ENCODE measurements around the gene FBXW5.

Gene FBXW5

DNA sequence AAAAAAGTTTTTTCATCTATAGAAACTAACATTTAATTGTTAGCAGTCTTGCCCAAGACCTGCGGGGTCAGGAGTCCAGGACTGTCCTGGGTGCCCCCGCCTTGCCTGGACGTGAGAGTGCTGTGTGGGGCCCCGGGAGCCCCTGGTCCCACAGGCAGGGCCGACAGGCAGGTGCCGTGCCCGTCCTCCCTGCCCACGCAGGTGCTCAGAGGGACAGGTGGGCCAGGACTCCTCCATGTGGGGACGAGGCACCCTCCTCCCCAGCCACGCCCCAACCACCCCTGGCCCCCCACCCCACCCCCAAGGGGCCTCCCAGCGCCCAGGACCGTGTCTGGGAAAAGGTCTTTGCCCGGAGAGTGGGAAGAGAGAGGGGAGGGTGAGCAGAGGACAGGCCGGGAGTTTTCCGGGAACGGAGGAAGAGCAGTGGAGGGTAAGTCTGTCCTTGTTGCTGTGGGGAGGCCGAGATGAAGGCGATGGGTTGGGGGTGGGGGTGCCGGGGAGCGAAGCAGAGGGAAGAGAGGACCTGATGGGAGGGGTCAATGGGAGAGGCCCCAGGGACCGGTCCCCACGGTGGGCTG is 4.8 kb upstream of the FBXW5 start:
- peaks cover 10% of the 10 kb centered on the region for H3K4me1 ChIP-seq
- no peak for DNase-seq
- TF ChIP-seq, protein P1, sequence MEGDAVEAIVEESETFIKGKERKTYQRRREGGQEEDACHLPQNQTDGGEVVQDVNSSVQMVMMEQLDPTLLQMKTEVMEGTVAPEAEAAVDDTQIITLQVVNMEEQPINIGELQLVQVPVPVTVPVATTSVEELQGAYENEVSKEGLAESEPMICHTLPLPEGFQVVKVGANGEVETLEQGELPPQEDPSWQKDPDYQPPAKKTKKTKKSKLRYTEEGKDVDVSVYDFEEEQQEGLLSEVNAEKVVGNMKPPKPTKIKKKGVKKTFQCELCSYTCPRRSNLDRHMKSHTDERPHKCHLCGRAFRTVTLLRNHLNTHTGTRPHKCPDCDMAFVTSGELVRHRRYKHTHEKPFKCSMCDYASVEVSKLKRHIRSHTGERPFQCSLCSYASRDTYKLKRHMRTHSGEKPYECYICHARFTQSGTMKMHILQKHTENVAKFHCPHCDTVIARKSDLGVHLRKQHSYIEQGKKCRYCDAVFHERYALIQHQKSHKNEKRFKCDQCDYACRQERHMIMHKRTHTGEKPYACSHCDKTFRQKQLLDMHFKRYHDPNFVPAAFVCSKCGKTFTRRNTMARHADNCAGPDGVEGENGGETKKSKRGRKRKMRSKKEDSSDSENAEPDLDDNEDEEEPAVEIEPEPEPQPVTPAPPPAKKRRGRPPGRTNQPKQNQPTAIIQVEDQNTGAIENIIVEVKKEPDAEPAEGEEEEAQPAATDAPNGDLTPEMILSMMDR (IDR thresholded peaks at IDR 0.05; ENCODE audit: low read depth, low read length): no peak
- no peaks in the 10 kb centered on the region for H3K9me3 ChIP-seq
- no peaks in the 10 kb centered on the region for H3K36me3 ChIP-seq
- H3K4me3 ChIP-seq (ENCODE audit: low read depth, low read length): peak overlapping the region; percentile 57
- H3K27me3 ChIP-seq: no peaks in the 10 kb centered on the region

DNA sequence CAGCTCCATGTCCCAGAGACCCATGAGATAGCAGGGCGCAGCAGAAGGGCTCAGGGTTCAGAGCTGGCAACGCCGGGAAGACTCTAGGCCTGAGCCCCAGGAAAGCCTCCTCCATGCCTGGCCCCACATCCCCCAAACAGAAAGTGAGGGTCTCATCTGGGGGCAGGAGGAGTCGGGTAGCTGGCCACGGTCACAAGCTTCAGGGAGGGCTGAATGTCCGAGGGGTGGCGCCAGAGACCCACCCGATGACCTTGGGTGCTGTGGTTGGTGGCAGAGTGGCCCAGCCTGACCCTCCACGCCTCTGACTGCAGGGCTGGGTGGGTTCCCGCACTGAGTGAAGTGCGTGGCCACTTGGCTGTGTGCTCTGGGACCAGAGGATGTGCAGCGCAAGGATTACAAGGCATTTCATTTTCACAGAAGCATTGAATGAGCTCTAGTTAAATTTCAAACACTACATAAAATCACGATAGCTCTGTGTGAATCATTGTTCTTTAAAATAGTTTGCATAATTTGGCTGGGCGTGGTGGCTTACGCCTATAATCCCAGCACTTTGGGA is 3.5 kb upstream of the FBXW5 start:
- Histone ChIP-seq H3K9me3 (no peaks in the 10 kb centered on the region), H3K27me3 (no peaks in the 10 kb centered on the region), H3K36me3 (no peaks in the 10 kb centered on the region; the same call in 1 of the 2 replicates), H3K4me3 (ENCODE audit: low read depth, low read length) (no peak overlapping the region), H3K4me1 (peaks cover 10% of the 10 kb centered on the region)
- TF ChIP-seq, protein P1 (IDR thresholded peaks at IDR 0.05; ENCODE audit: low read depth, low read length): peak; percentile 55
- DNase-seq: peak; percentile 67

DNA sequence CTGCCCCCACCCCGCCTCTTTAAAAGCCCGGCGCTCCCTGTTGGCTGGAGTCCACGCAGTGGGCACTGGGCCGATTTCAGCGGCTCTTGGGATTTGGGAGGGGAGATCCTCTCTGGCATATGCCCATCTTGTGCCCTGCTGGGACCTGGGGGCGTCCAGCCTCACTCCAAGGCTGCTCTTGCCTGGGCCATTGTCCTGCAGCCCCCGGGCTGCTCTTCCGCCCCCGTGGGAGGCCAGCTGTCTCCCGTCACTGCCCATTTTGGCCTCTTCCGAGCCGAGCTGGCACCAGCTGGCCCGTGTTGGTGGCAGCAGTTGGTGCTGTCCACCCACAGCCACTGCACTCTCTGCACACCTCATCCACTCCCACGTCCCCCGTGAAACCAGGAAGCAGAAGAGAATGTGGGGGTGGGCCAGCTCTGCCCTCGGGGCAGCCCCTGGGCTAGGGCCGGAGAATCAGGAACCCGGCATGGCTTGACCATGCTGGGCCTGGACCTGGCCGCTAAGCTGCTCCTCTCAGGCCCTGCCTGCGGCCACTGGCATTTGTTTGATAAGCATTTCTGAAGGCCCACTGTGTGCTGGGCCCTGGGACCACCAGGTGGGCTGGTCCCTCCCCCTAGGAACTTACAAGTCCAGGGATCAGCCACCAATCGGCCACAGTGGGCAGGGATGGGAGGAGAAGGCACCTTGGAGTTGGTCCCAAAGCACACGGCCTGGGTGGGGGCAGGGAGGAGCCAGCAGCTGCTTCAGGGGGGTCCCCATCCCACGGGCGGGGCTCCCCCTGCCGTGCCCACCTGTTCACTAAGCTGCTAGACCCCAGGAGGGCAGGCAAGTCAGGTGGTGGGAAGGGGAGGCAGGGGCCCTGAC is 2.7 kb upstream of the FBXW5 start:
- Histone ChIP-seq H3K9me3 (no peaks in the 10 kb centered on the region), H3K4me3 (ENCODE audit: low read depth, low read length) (no peak overlapping the region), H3K27me3 (no peaks in the 10 kb centered on the region), H3K36me3 (peaks cover 7% of the 10 kb centered on the region), H3K4me1 (peaks cover 9% of the 10 kb centered on the region)
- peak; percentile 10 for DNase-seq
- TF ChIP-seq, protein P1 (IDR thresholded peaks at IDR 0.05; ENCODE audit: low read depth, low read length): no peak

DNA sequence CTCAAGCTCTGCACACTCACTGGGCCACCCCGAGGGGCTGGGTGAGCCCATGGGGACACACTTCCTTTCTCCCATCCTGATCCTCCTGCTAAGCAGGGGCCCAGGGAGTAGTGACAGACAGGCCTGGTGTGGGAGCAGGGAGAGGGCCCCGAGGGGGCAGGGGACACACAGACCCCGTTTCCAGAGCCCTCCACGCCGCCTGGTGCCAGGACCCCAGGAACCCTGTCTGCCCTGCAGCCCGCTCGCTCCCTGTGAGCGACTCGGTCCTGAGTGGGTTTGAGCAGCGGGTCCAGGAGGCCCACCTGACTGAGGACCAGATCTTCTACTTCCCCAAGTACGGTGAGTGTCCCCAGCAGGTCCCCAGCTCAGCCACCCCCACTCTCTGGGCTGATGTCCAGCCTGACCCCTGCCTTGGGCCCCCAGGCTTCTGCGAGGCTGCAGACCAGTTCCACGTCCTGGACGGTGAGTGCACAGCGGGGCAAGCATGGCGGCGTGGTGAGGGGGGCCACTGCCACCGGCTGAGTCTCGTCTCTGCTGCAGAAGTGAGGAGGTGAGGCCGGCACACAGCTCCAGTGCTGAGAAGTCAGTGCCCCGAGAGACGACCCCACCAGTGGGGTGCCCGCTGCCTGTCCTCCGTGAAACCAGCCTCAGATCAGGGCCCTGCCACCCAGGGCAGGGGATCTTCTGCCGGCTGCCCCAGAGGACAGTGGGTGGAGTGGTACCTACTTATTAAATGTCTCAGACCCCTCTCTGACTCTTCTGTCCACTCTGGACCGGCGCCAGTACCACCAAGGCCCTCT is 1.9 kb upstream of the FBXW5 start:
- Histone ChIP-seq H3K4me1 (peaks cover 5% of the 10 kb centered on the region; the same call in 1 of the 2 replicates), H3K27me3 (no peaks in the 10 kb centered on the region)
- DNase-seq: peak; percentile 16

DNA sequence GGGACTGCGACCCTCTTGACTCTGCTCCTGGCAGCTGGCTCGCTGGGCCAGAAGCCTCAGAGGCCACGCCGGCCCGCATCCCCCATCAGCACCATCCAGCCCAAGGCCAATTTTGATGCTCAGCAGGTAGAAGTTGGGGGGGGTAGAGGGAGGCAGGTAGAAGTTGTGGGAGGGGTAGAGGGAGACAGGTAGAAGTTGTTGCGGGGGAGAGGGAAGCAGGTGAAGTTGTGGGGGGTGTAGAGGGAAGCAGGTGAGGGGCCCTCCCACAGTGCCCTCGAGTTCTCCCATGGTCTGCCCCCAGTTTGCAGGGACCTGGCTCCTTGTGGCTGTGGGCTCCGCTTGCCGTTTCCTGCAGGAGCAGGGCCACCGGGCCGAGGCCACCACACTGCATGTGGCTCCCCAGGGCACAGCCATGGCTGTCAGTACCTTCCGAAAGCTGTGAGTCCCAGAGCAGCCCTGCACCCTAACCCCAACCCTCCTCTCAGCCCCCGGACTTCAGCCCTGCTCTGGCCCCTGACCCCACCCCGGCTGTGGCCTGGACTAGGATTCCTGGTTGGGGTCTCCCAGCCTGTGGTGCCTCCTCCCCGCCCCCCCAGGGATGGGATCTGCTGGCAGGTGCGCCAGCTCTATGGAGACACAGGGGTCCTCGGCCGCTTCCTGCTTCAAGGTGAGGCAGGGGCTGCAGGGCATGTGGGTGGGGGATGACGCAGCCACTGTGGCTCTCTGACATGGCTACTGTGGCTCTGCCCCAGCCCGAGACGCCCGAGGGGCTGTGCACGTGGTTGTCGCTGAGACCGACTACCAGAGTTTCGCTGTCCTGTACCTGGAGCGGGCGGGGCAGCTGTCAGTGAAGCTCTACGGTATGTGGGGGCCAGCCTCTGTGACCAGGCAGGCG is 1.0 kb upstream of the FBXW5 start:
- TF ChIP-seq, protein P1 (IDR thresholded peaks at IDR 0.05; ENCODE audit: low read depth, low read length): no peak
- no peak for DNase-seq
- Histone ChIP-seq H3K4me1 (peaks cover 4% of the 10 kb centered on the region; the same call in 1 of the 2 replicates), H3K36me3 (peaks cover 24% of the 10 kb centered on the region), H3K9me3 (no peaks in the 10 kb centered on the region), H3K27me3 (no peaks in the 10 kb centered on the region), H3K4me3 (ENCODE audit: low read depth, low read length) (no peak overlapping the region)

More for the DNA sequence above, 1.9 kb upstream of the FBXW5 start:
- Histone ChIP-seq H3K9me3 (no peaks in the 10 kb centered on the region), H3K4me3 (ENCODE audit: low read depth, low read length) (no peak overlapping the region), H3K36me3 (peaks cover 16% of the 10 kb centered on the region)
- TF ChIP-seq, protein P1 (IDR thresholded peaks at IDR 0.05; ENCODE audit: low read depth, low read length): no peak

All from BE2C (cell line).